Colon (tissue), 2 donors: ENCODE data around the gene CCS.
"Not testable (repeated sequence)": the region's sequence is repeated elsewhere in the genome, so short reads cannot be mapped to it uniquely, and the experiment has no call there.

Source experiments
- FAIRE-seq: peaks from 2 replicates; lab custom pipeline; 2012; peaks lifted over from hg19 to GRCh38; lab: Jason Lieb, UNC
- donor health status: control.
- donor health status: control.

CCS gene

DNA sequence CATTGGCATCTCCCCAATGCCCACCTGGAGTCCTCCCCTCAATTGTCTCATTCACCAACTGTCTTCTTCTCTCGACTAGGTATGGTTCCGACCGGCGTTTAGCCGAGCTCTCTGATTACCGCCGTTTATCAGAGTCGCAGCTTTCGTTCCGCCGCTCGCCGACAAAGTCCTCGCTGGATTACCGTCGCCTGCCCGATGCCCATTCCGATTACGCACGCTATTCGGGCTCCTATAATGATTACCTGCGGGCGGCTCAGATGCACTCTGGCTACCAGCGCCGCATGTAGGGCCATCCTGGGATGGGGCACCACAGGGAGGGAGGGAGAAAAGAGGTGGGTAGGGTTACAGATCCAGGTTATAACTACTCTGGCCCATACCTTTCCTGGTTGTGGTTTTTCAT lies 33.4 kb downstream of the CCS start:
- no peak for FAIRE-seq

DNA sequence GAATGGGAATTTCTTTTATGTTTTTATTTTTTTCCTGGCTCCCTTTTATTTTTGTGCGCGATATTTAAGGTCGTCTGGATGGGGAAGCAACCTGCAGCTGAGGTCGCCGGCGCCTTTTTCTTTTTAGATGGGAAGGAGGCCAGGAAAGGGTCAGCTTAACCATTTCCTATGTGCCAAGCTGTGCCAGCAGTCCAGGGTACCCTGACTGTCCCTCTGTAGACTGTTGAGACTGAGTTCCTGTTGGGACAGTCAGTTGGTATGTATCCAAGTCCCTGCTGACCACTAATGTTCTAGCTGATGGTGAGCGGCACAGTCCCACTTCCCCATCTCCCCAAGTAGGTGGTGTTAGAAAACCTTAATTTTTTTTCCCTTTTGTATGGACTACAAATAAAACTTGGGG lies 33.9 kb downstream of the CCS start:
- no peak for FAIRE-seq

DNA sequence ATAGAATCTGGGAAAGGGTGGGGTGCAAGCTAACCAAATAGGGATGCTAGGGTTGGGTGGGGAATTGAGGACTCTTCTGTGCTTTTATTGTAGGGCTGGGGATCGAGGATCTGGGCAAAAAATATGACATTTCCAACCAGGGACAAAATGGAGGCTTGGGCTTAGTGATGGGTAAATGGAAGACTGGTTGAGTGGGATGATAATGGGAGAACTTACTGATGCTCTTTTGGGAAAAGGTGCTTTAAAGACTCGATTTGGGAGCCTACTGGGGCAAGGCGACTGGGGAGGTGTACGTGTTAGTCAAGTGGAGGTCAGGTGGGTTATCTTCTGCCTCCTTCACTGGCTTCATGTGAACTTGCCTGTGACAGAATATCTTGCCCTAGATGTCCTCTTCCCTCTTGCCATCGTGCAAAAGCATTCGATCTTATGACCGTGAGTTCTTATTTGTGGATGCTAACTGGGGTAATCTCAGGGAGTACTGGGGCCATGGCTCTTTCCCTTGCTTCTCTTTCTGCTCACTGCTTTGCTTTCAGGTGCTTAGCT lies 35.1 kb downstream of the CCS start:
- no peak for FAIRE-seq

DNA sequence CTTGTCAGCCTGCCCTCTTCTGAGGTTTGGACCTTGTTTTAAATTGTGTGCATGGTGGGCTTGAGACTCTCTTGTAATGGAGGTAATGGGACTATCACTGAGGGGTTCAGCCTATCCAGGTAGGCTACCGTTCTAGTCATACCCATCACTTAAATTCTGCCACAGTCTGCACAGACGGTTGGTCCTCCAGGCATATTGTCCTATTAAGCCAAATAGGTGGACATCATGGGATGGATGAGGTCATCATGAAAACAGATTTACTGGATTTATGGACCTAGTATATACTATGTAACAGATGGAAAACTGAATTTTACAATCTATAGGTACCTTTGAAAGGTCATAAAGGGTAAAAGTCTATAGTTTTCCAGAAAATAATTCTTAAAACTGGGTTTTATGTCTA lies 36.4 kb downstream of the CCS start:
- no peak for FAIRE-seq

DNA sequence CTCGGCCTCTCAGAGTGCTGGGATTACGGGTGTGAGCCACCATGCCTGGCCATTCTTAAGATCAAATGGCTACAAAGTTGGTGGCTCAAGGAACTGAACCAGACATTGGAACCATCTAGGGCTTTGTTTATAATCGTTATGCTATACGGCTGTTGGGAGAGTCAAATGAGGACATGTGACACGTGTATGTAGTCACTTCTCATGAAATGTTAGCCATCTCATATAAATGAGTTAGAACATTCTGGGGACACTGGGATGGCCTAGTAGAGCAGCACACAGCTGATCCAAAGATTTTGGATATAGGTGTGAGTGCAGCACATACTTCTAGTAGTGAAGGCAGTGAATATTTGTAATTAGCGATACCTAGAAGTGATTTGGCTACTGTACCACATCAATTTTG lies 38.9 kb downstream of the CCS start:
- no peak for FAIRE-seq

DNA sequence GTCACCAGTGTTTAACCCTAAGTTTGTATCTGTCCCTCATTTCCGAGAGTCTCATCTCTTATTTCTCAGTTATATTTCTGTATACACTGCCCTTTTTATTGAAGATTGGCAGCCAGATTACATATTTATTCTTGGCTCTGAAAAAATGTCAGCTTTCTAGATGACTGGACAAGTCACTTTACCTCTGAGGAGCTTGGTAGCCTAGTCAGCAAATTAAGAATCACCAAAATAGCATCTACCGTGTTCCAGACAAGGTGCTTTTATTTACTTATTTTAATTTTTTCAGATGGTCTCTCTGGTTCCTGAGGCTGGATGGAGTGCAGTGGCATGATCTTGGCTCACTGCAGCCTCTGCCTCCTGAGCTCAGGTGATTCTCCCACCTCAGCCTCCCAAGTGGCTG lies 40.0 kb downstream of the CCS start:
- no peak for FAIRE-seq

DNA sequence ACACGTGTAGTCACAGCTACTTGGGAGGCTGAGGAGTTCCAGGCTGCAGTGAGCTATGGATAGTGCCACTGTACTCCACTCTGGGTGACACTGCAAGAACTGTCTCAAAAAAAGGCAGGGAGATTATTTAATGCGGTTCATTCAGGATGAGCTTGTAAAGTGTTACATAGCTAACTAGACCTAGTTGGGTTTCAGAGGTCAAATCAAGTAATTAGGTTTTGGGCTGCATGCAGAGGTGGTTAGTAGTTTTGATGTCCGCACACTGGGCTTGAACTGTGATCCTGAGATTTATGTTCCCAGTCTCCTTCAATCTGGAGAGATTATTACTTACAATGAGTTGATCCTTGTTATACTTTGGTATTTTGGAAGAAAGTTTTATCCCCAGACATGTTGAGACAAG lies 43.4 kb downstream of the CCS start:
- FAIRE-seq: no peak

DNA sequence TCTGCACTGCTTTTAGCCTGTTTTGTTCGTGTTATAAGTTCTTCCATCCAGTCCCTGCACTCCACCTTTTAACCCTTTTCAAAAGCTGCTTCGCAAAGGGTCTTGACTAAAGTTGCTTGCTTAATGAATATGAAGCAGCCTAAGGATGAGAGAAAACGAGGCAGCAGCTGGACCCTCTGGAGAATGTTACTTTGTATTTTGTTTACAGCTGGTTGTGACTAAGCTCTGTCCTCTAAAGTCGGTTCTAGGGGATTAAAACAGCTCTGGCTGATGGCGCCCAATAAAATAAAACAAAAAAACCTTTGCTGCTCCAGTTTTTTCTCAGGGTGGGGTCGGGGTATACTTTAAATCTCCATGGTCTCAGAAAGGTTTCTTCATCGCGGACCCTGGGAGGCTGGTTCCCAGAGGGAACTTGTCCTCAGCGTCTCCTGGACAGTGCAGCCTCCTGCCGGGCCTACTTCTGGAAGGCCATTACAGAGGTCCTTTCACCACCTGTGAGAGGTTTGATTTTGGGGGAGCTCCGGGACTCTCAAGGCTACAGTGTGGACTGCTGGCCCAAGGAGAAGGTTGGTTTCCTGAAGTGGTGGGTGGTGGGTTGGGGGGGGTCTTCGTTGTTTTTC lies 44.7 kb downstream of the CCS start:
- no peak for FAIRE-seq

DNA sequence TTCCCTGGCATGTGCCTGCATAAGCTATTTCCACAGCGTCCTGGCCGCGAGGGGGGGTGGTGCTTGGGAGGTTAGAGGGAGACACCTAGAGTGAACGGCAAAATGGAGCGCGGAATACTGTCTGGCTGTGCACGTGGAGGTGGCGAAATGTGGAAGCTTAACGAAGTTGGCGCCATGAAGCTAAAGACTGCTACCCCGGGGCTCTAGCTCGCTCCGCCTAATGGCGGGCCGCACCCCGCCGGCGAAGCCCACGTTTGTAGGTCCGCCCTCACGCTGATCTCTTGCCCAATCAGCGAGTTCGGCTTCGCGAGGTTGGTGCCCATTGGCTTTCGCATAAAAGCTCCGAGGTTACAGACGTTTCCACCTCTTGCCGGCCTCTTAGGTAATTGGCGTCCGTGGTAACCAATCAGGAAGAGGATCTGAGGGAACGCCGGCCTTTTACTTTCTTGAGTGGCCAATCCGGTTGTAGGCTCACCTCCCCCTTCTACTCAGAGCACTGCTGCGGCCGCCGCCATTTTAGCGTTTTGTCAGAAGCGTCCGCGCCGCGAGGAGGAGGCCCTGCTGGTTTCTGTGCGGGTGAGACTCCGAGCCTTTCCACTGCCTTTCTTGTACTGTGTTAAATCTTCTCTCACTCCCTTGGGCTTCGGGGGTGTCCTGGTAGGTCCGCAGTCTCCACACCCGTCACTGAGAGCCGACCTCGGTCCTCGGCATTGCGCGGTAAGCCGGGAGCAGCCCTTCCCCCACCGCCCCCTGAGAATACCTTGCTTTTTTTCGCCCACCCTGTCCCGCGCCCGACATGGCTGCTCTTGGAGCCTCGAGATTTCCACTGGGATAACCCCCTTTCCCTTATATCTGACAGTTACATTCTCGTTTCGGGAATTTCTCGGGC lies 45.4 kb downstream of the CCS start, which contains the start of gene RBM4:
RBM4 (plus strand) TSS at position 527 of the 889 bp plus-strand sequence. CDS start 1,009 bp downstream, outside the sequence.
- FAIRE-seq: no peak

DNA sequence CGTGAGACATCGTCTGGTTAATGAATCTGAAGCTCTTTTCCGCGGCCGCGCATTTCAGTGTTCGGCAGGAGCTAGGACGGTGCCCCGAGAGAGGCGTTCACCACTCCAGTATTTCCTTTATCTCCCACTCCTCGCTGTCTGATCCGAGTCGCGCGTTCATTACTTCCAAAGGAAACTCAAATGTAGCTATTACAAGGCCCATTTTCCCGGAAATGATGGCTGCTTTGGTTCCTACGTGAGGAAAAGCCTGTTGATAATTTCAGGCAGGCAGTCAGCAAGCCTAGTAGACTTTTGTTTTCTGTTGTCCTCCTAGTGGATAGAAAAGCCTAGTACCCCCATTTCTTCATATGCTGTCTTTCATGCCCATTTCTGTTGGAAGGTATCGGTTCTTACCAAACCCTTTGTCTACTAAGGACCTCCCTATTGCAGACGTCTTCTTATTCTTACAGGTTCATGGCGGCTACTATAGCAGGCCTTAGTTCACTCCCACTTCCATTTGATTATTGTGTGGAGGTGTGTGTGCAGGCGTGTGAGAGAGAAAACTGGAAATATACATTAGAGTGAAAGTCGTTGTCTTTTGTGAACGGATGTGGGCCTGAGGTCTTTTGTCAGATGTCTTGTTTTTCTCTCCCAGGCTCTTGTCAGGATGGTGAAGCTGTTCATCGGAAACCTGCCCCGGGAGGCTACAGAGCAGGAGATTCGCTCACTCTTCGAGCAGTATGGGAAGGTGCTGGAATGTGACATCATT lies 46.3 kb downstream of the CCS start:
- no peak for FAIRE-seq

DNA sequence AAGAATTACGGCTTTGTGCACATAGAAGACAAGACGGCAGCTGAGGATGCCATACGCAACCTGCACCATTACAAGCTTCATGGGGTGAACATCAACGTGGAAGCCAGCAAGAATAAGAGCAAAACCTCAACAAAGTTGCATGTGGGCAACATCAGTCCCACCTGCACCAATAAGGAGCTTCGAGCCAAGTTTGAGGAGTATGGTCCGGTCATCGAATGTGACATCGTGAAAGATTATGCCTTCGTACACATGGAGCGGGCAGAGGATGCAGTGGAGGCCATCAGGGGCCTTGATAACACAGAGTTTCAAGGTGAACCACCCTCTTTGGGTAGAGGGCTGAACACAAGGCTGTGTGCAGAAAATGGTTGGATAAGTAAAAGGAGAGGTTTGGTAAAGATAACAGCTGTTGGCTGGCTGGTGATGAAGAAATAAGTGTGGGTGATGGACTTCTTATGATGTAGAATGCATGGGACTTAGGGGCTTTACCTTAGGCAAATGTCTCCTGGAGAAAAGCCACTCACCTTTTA lies 46.9 kb downstream of the CCS start:
- FAIRE-seq: not testable (repeated sequence)

DNA sequence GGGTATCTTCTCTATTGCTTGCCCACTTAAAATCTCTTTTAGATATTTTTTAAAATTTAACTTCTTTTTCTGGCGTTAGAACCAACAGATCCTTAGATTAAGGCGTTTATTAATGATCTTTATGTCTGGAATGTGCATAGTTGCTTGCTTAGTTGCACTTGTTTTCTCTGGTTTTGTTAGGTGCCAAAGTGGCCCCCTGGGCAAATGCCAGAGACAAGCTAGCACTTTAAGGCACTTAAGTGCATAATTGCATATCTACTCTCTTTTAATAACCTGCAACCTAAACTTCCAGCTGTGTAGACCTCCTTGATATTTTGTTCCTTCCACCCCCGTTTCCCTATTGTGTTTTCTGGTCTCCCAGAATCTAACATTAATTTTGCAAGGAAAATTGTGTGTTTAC lies 48.8 kb downstream of the CCS start:
- FAIRE-seq: no peak

DNA sequence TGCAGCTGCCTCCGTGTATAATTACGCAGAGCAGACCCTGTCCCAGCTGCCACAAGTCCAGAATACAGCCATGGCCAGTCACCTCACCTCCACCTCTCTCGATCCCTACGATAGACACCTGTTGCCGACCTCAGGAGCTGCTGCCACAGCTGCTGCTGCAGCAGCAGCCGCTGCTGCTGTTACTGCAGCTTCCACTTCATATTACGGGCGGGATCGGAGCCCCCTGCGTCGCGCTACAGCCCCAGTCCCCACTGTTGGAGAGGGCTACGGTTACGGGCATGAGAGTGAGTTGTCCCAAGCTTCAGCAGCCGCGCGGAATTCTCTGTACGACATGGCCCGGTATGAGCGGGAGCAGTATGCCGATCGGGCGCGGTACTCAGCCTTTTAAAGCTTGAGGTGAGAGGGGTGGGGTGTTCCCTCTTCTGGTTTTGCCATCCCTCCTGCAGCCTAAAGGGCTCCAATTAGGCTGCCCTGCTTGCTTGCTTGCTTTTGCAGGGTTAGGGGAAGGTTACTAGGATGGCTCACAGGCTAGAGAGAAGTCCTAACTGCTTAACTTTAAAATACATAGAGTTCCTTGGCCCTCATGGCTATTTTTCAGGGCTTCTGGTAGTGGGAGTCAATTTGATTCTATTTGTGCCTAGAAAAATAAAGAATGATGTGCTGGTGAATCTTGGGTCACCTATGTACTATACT lies 50.9 kb downstream of the CCS start:
- no peak for FAIRE-seq

DNA sequence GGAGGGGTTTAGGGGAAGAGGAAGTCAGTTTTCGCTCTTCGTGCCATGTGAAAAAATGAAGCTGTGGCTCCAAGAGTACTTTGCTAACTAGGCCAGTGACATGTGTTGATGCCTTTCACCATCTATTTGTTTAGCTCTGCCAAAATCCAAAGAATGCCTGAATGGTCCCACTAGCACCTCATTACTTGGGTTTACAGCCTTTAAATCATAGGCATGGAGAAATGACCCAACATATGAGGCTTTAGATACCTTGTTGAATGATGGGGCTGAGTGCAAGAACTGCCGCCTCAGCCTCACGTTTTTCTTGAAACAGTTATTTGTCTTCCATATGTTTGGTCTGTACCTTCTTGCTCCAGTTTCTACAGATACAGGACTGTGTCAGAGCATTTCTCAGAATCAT lies 53.8 kb downstream of the CCS start:
- FAIRE-seq: no peak

DNA sequence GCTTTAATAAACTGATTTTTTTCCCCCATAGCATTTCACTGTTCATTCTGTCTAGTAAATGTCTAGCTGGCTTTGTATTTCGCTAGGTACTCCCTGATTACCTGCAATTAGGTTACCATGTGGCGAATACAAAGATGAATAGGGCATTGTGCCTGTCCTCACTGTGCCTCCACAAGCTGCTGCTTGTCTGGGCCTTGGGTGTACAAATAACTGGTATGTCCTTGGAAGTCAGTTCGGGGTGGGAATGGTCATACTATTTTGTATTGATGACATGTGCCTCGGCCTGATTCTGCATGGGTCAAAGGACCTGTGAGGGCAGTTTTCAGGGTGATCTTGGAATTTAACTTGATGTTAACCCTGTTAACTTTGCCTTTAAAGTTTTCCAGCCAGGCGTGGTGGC lies 56.9 kb downstream of the CCS start:
- no peak for FAIRE-seq

DNA sequence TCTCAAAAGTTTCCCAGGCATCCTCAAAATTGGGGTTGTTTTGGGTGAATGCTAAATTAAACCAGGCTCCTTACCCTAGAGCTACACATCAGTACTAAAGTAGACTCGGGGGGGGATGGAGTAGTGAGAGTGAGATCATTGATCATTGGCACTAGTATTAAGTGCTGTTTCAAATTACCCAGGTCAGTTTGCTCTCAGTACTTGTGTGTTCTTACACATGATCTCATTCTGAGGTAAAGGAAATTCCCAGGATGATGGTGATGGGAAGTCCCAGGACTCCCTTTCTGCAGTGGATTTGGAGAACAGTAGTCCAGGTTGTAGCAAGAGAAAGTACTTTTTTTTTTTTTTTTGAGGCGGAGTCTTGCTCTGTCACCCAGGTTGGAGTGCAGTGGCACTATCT lies 58.0 kb downstream of the CCS start:
- no peak for FAIRE-seq

DNA sequence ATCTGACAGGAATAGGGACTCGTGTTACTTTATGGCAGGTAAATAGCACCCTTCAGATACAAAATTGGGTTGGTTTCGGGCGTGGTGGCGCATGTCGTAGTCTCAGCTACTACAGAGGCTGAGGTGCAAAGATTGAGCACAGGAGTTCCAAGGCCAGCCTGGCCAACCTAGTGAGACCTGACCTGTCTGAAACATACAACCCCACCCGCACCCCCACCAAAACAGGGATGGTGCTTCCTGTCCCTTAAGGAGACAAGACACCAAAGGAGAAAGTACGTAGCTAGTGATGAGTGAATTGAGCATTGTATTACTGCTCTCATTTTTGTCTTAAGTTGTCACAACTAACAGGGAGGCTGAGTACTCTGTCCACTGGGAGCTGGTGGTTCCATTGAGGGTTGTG lies 59.7 kb downstream of the CCS start:
- FAIRE-seq: no peak

DNA sequence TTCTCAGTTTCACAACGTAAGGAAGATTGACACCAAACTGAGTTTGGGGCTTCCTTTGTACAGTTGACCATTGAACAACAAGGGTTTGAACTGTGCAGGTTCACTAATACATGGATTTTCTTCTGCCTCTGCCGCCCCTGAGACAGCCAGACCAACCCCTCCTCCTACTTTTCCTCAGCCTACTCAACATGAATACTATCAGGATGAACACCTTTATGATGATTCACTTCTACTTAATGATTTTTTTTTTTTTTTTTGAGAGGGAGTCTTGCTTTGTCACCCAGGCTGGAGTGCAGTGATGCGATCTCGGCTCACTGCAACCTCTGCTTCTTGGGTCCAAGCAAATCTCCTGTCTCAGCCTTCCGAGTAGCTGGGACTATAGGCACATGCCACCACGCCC lies 60.1 kb downstream of the CCS start:
- no peak for FAIRE-seq
